Stomach smooth muscle (tissue), 2 donors: ENCODE measurements around the gene TAS2R60.

Source experiments
- H3K27ac ChIP-seq: one replicate; pipeline ENCODE4 v1.7.0; 2013; ENCODE audit warnings: mild to moderate bottlenecking, low read length, inconsistent platforms
- H3K27me3 ChIP-seq, 2 donors: one replicate each; pipeline ENCODE4 v1.7.0; 2013; ENCODE audit warnings: low read length in 2 of 2; ENCODE audit not compliant: insufficient read depth in 2 of 2, control insufficient read depth in 1 of 2
- H3K36me3 ChIP-seq, 2 donors: one replicate each; pipeline ENCODE4 v1.7.0; 2013; ENCODE audit warnings: low read length in 2 of 2; ENCODE audit not compliant: control insufficient read depth in 2 of 2, insufficient read depth in 2 of 2
- H3K4me1 ChIP-seq: one replicate; pipeline ENCODE4 v1.7.0; 2013; ENCODE audit warnings: low read length; ENCODE audit not compliant: control insufficient read depth, insufficient read depth
- H3K4me3 ChIP-seq, 2 donors: one replicate each; pipeline ENCODE4 v1.7.0; 2013; ENCODE audit warnings: low read length in 2 of 2
- H3K9ac ChIP-seq, 2 donors: one replicate each; pipeline ENCODE4 v1.7.0; 2013; ENCODE audit warnings: low read length in 2 of 2, mild to moderate bottlenecking in 1 of 2
- H3K9me3 ChIP-seq, 2 donors: one replicate each; pipeline ENCODE4 v1.7.0; 2013; ENCODE audit warnings: low read length in 2 of 2; ENCODE audit not compliant: control insufficient read depth in 2 of 2
- donor health status: healthy.
- donor health status: Pancreatic carcinoma.

Gene TAS2R60

DNA sequence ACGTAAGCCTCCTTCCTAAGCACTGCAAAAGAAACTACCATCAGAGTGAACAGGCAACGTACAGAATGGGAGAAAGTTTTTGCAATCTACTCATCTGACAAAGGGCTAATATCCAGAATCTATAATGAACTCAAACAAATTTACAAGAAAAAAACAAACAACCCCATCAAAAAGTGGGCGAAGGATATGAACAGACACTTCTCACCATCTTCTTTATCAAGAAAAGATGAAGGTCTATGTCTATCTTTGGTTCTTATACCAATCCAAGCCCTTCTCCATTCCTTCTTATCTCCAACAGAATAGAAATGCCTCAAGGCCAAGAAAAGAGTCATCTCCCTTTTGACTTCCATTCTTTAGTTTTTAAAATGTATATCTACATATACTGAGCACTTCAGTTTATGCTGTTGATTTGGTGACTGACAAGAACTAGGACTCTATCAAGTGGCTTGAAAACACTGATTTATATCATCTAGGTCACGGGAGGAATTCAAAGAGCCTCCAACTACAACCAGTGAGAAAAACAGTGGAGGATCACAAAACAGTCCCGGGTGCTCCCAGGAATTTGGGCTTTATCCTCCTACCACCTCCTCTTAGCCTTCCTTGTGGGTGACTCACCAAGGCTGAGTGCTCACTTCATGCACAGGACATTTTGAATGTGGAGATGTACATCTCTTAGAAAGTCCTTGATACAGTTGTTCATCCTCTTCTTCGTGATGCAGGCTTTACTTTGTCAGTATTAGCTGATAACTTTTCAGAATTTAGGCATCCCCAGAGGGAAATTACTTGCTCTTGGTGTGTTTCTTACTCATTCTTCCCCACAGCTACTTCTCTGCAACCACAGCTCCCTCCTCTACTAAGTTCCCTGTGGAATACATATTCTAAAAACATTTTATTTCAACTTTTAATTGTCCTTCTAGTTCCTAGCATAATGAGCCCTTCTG is 49.8 kb downstream of the TAS2R60 start:
- Histone ChIP-seq H3K4me1 (no peaks in the 10 kb centered on the region), H3K27me3 (no peaks in the 10 kb centered on the region), H3K36me3 (no peaks in the 10 kb centered on the region), H3K9ac (no peak overlapping the region), H3K27ac (no peak overlapping the region), H3K4me3 (no peak overlapping the region), H3K9me3 (no peaks in the 10 kb centered on the region)

DNA sequence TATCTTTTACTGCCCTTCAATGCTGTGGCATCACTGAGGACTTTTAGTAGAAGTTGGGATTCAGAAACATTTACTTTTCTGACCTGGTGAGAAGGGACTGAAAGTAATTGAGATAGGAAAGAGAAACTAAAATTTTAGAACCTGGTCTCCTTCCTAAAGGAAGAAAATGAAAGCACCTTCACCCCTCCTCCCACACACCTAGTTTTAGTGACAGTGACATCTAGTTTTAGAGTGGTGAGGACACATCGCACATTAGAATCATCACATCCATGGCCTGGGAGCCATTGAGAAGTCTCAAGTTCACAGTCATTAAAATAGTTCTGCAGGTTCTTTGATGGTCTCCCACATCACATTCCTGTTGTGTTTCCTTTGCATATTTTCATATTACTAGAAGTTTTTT is 50.5 kb downstream of the TAS2R60 start:
- H3K4me1 ChIP-seq, result no peaks in the 10 kb centered on the region

More for the DNA sequence above, 50.5 kb downstream of the TAS2R60 start:
- Histone ChIP-seq H3K36me3 (no peaks in the 10 kb centered on the region), H3K9me3 (no peaks in the 10 kb centered on the region), H3K27ac (no peak overlapping the region), H3K4me3 (no peak overlapping the region), H3K9ac (no peak overlapping the region), H3K27me3 (no peaks in the 10 kb centered on the region)
